Keratinocyte (primary cell): ENCODE results near the gene LRRC58. TPM values are rescaled to one million over a fixed set of nuclear protein-coding genes. Genes with fewer than 3 reads are reported as not detected.

ENCODE experiments used
- DNase-seq: peaks from one replicate; pipeline ENCODE4 v3.0.0-alpha.2; 2011; ENCODE audit warnings: low read depth, missing footprints, low spot score
- FAIRE-seq: peaks from 2 replicates; lab custom pipeline; 2011; peaks lifted over from hg19 to GRCh38; lab: Jason Lieb, UNC
- H2AFZ ChIP-seq: 2 replicates; pipeline ENCODE4 v1.6.0; 2012; ENCODE audit warnings: low read length, control low read depth, inconsistent platforms; ENCODE audit not compliant: control insufficient read depth
- H3K27ac ChIP-seq: 2 replicates; pipeline ENCODE4 v1.5.1; 2011; ENCODE audit warnings: low read length; ENCODE audit not compliant: control insufficient read depth, insufficient read depth
- H3K27me3 ChIP-seq: 3 replicates; pipeline ENCODE4 v1.6.0; 2011; ENCODE audit warnings: low read length; ENCODE audit not compliant: control insufficient read depth, insufficient read depth; ENCODE audit errors: extremely low read depth
- H3K36me3 ChIP-seq, 2 experiments: 2 replicates in 1 of 2; 3 replicates in 1 of 2; pipeline ENCODE4 v1.5.1; 2011; ENCODE audit warnings: low read length in 2 of 2, mild to moderate bottlenecking in 1 of 2; ENCODE audit not compliant: control insufficient read depth in 2 of 2, insufficient read depth in 2 of 2; ENCODE audit errors: extremely low read depth in 1 of 2
- H3K4me1 ChIP-seq: 3 replicates; pipeline ENCODE4 v1.5.1; 2011; ENCODE audit warnings: low read length; ENCODE audit not compliant: control insufficient read depth, insufficient read depth; ENCODE audit errors: extremely low read depth
- H3K4me2 ChIP-seq: 3 replicates; pipeline ENCODE4 v1.6.0; 2011; ENCODE audit warnings: low read depth, low read length; ENCODE audit not compliant: control insufficient read depth, insufficient read depth; ENCODE audit errors: extremely low read depth
- H3K4me3 ChIP-seq, 3 experiments: fragments of 200-600 bp in 1 of 3; sonication (generic) in 1 of 3; 2 replicates in 2 of 3; 3 replicates in 1 of 3; pipeline ENCODE4 v1.5.1; 2011 to 2016; ENCODE audit warnings: low read length in 3 of 3, mild to moderate bottlenecking in 3 of 3, control low read depth in 2 of 3, inconsistent platforms in 1 of 3, low read depth in 1 of 3, mixed read lengths in 1 of 3, mixed run types in 1 of 3, moderate library complexity in 1 of 3; ENCODE audit not compliant: control insufficient read depth in 2 of 3, insufficient read depth in 2 of 3; ENCODE audit errors: extremely low read depth in 1 of 3
- H3K79me2 ChIP-seq: 2 replicates; pipeline ENCODE4 v1.6.0; 2012; ENCODE audit warnings: low read length; ENCODE audit not compliant: control insufficient read depth, insufficient read depth
- H3K9ac ChIP-seq: 3 replicates; pipeline ENCODE4 v1.6.0; 2011; ENCODE audit warnings: low read length; ENCODE audit not compliant: control insufficient read depth, insufficient read depth; ENCODE audit errors: extremely low read depth
- H3K9me1 ChIP-seq: 3 replicates; pipeline ENCODE4 v1.6.0; 2011; ENCODE audit warnings: low read length; ENCODE audit not compliant: control insufficient read depth, insufficient read depth; ENCODE audit errors: extremely low read depth
- H3K9me3 ChIP-seq: 2 replicates; pipeline ENCODE4 v1.5.1; 2012; ENCODE audit warnings: low read depth, low read length; ENCODE audit not compliant: control insufficient read depth
- H4K20me1 ChIP-seq: 3 replicates; pipeline ENCODE4 v1.6.0; 2011; ENCODE audit warnings: low read length; ENCODE audit not compliant: control insufficient read depth, insufficient read depth; ENCODE audit errors: extremely low read depth
- EZH2 ChIP-seq: IDR thresholded peaks from one replicate; pipeline ENCODE4 v1.6.1; 2012; ENCODE audit warnings: inconsistent platforms, mild to moderate bottlenecking, low read length, moderate library complexity
- dilution Hi-C: fragments of 300-500 bp; cut with MboI; formaldehyde crosslinking; loops from one replicate; pipeline ENCODE4 v1.7.0; 2020; ENCODE audit warnings: low sequenced_read_pairs; ENCODE audit not compliant: extremely low pct_ligation_motif_present
- polyA plus RNA-seq, 5 experiments: library from polyadenylated mRNA; depleted of rRNA in 3 of 5; stranded (reverse) in 3 of 5; stranded (forward) in 1 of 5; unstranded in 1 of 5; fragments of >200 nt; gene quantifications; 1 replicate in 1 of 5; 2 replicates in 3 of 5; 3 replicates in 1 of 5; pipeline versions ENCODE4 v1.2.1 to v1.2.3, GENCODE V29; 2011 to 2012; ENCODE audit warnings: missing spikeins in 2 of 5, low read depth in 1 of 5, low replicate concordance in 1 of 5
- TF ChIP-seq, protein P1 (sequence below), 3 experiments: IDR thresholded peaks in 1 of 3; conservative IDR thresholded peaks in 1 of 3; optimal IDR thresholded peaks in 1 of 3; 2 replicates in 2 of 3; 3 replicates in 1 of 3; pipeline versions ENCODE3 to v1.5.1; 2011; ENCODE audit warnings: low read length in 3 of 3, mild to moderate bottlenecking in 3 of 3, moderate library complexity in 2 of 3, control low read depth in 1 of 3, inconsistent platforms in 1 of 3; ENCODE audit not compliant: insufficient read depth in 2 of 3; ENCODE audit errors: extremely low read depth in 1 of 3

Gene LRRC58
- polyA plus RNA-seq, 1 donor (not counting 4 experiments of a cell fraction or from before 2014, with no cell fraction given), result 17.4 TPM

DNA sequence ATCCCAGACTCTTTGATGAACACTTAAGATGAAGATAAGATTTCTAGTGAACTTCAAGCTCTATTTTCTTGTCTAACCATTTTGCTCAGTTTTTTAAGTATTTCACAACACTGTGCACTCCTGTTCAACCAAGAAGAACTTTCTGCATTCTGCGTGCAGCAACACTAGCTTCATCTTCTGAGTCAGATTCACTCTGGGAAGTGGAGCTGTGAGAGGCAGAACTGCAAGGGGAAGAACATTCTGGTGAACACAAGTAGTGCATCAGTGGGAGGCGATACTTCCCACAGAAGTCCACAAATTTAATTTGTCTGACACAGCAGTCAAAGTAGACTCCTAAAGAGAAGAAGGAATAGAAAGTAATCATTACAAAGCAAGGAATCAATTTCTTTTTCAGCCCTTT is 18.1 kb downstream of the LRRC58 start:
- FAIRE-seq (no peak), DNase-seq (no peak)
- Histone ChIP-seq H3K79me2 (peaks cover 3% of the 10 kb centered on the region), H3K4me3 (no peak overlapping the region), H3K9me3 (no peaks in the 10 kb centered on the region), H2AFZ (no peak overlapping the region), H3K9ac (no peak overlapping the region), H3K27me3 (no peaks in the 10 kb centered on the region), H3K4me2 (no peak overlapping the region), H3K27ac (no peak overlapping the region), H4K20me1 (no peaks in the 10 kb centered on the region), H3K36me3 (peaks cover 1 to 8% of the 10 kb centered on the region in 2 experiments), H3K4me1 (no peaks in the 10 kb centered on the region), H3K9me1 (no peaks in the 10 kb centered on the region)
- no peak for TF ChIP-seq EZH2
- TF ChIP-seq, protein P1, sequence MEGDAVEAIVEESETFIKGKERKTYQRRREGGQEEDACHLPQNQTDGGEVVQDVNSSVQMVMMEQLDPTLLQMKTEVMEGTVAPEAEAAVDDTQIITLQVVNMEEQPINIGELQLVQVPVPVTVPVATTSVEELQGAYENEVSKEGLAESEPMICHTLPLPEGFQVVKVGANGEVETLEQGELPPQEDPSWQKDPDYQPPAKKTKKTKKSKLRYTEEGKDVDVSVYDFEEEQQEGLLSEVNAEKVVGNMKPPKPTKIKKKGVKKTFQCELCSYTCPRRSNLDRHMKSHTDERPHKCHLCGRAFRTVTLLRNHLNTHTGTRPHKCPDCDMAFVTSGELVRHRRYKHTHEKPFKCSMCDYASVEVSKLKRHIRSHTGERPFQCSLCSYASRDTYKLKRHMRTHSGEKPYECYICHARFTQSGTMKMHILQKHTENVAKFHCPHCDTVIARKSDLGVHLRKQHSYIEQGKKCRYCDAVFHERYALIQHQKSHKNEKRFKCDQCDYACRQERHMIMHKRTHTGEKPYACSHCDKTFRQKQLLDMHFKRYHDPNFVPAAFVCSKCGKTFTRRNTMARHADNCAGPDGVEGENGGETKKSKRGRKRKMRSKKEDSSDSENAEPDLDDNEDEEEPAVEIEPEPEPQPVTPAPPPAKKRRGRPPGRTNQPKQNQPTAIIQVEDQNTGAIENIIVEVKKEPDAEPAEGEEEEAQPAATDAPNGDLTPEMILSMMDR (optimal IDR thresholded peaks at IDR 0.05 in 1 of 3, IDR thresholded peaks at IDR 0.05 in 1 of 3, conservative IDR thresholded peaks at IDR 0.05 in 1 of 3; ENCODE audit: extremely low read depth in 1 of 3, insufficient read depth in 2 of 3, low read length in 3 of 3), result no peak
- dilution Hi-C loops, result no loop called here

DNA sequence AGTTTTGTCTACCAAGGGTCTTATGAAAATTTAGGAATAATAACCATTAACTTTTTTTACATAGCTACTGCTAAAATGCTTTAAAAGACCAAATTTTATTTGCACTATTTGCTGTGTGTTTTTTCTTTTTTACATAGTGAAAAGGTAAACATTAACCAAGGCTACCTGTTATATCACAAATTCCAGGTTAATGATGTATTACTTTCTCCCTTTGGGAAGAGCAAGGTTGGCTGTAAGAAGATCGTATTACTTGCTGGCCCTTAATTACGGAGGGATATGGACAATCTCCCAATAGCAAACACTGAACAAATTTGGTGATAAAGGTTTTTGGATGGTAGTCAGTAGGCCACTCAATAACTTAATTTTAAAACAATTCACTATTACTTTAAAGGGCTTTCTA is 22.4 kb downstream of the LRRC58 start:
- H3K27me3 ChIP-seq, result no peaks in the 10 kb centered on the region
- H3K4me1 ChIP-seq, result no peaks in the 10 kb centered on the region
- H3K79me2 ChIP-seq, result no peaks in the 10 kb centered on the region
- no peaks in the 10 kb centered on the region for H4K20me1 ChIP-seq
- no peaks in the 10 kb centered on the region for H3K9me1 ChIP-seq
- H3K9me3 ChIP-seq, result no peaks in the 10 kb centered on the region
- no peak for TF ChIP-seq EZH2
- TF ChIP-seq, protein P1 (optimal IDR thresholded peaks at IDR 0.05 in 1 of 3, IDR thresholded peaks at IDR 0.05 in 1 of 3, conservative IDR thresholded peaks at IDR 0.05 in 1 of 3; ENCODE audit: extremely low read depth in 1 of 3, insufficient read depth in 2 of 3, low read length in 3 of 3), result no peak
- no peak overlapping the region for H3K9ac ChIP-seq
- no peak overlapping the region for H2AFZ ChIP-seq
- FAIRE-seq (no peak), DNase-seq (no peak)
- peaks cover 5% of the 10 kb centered on the region in 2 experiments for H3K36me3 ChIP-seq
- no peak overlapping the region for H3K4me2 ChIP-seq
- dilution Hi-C loops, result no loop called here
- H3K4me3 ChIP-seq, result no peak overlapping the region
- H3K27ac ChIP-seq, result no peak overlapping the region
